ENCODE results near the gene RDM1. TPM values are rescaled to one million over a fixed set of nuclear protein-coding genes. Genes with fewer than 3 reads are reported as not detected.

Gene RDM1
- total and polyA plus RNA-seq, 4 donors = 0.10 to 0.26 TPM; not detected in 2

DNA sequence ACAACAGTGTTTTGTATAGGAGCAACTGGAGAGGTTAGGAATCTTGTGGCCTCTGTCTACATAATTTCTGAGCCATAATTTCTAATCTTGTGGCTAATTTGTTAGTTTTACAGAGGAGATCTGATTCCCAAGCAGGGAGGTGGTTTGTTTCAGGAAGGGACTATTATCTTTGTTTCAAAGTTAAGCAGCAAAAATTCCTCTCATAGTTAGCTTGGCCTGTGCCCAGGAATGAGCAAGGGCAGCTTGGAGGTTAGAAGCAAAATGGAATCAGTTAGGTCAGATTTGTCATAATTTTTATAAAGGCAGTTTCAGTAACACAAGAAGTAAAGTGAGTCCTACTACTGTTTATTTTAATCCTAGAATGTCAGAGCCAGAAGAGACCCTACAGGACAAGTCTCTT is 2.0 kb upstream of the RDM1 start:
- H3K9ac ChIP-seq (ENCODE audit: insufficient read depth in 1 of 2, low read length in 2 of 2) = no peak overlapping the region
- no peaks in the 10 kb centered on the region for H3K27me3 ChIP-seq (ENCODE audit: control insufficient read depth in 3 of 3, insufficient read depth in 3 of 3, low read length in 2 of 3)
- H3K9me3 ChIP-seq (ENCODE audit: control insufficient read depth in 4 of 4, insufficient read depth in 3 of 4, low read length in 3 of 4) = no peaks in the 10 kb centered on the region
- H3K36me3 ChIP-seq (ENCODE audit: control insufficient read depth in 4 of 4, insufficient read depth in 4 of 4, low read length in 4 of 4) = no peaks in the 10 kb centered on the region
- DNase-seq (peak in 2 of 3 donors; percentile 16 to 56), ATAC-seq (ENCODE audit: insufficient read depth, low FRiP score) (no peak)
- H3K4me3 ChIP-seq = no peak overlapping the region
- H3K4me1 ChIP-seq (ENCODE audit: control insufficient read depth in 5 of 5, insufficient read depth in 5 of 5, low read length in 5 of 5) = peaks cover 1 to 32% (median 10%) of the 10 kb centered on the region in 5 donors
- TF ChIP-seq CTCF (IDR thresholded peaks at IDR 0.05; ENCODE audit: control extremely low read depth, extremely low read depth) = no peak
- H3K27ac ChIP-seq (ENCODE audit: low read depth in 1 of 2, low read length in 1 of 2) = no peak overlapping the region

DNA sequence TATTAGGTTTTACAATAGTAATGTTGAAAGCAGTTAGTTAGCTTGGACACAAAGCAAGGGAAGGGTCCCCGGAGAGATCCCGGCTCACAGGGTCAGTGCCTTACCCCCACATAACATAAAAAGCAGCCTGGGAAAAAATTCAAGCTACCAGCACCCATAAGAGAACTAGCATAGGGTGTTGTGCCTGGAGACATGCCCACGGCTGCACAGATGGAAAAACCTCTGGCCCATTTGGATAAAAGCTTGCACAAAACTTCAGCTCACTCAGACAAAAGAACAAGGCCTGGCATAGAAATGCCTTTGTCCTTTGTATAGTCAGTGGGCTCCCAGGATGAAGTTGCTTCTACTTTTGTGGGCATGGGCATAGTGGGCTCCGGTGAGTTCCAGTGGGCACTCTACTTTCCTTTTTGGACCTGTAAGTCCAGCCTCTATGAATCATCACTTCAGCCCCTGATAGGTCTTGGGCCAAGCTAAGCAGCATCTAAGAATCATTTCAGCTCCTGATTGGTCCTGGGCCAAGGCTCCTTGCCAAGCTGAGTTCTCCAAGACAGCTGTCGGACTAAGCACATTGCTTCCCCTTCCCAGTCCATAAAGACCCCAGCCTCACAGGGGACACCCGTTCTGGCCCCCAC is 1.3 kb upstream of the RDM1 start:
- Histone ChIP-seq H3K9ac (ENCODE audit: insufficient read depth in 1 of 2, low read length in 2 of 2) (peak overlapping the region in 1 of 2 donors; percentile 13), H3K27me3 (ENCODE audit: control insufficient read depth in 3 of 3, insufficient read depth in 3 of 3, low read length in 2 of 3) (no peaks in the 10 kb centered on the region), H3K27ac (ENCODE audit: low read depth in 1 of 2, low read length in 1 of 2) (no peak overlapping the region), H3K9me3 (ENCODE audit: control insufficient read depth in 4 of 4, insufficient read depth in 3 of 4, low read length in 3 of 4) (no peaks in the 10 kb centered on the region), H3K4me1 (ENCODE audit: control insufficient read depth in 5 of 5, insufficient read depth in 5 of 5, low read length in 5 of 5) (peaks cover 1 to 32% (median 10%) of the 10 kb centered on the region in 5 donors), H3K4me3 (no peak overlapping the region), H3K36me3 (ENCODE audit: control insufficient read depth in 4 of 4, insufficient read depth in 4 of 4, low read length in 4 of 4) (no peaks in the 10 kb centered on the region)
- 75 to 94% methylated on average over 6 of the region's 6 CpGs for WGBS, 2 donors
- TF ChIP-seq CTCF (IDR thresholded peaks at IDR 0.05; ENCODE audit: control extremely low read depth, extremely low read depth) = no peak
- DNase-seq (peak; percentile 83 to 91 (median 90)), ATAC-seq (ENCODE audit: insufficient read depth, low FRiP score) (no peak)

GRCh38 chr17:35927714-35928113 is 2.9 kb downstream of the RDM1 start:
- no peak for TF ChIP-seq CTCF (IDR thresholded peaks at IDR 0.05; ENCODE audit: control extremely low read depth, extremely low read depth)
- H3K27ac ChIP-seq (ENCODE audit: low read depth in 1 of 2, low read length in 1 of 2) = no peak overlapping the region
- DNase-seq (no peak), ATAC-seq (ENCODE audit: insufficient read depth, low FRiP score) (no peak)
- H3K9ac ChIP-seq (ENCODE audit: insufficient read depth in 1 of 2, low read length in 2 of 2) = no peak overlapping the region
- H3K27me3 ChIP-seq (ENCODE audit: control insufficient read depth in 3 of 3, insufficient read depth in 3 of 3, low read length in 2 of 3) = no peaks in the 10 kb centered on the region
- no peak overlapping the region for H3K4me3 ChIP-seq
- peaks cover 1 to 30% (median 10%) of the 10 kb centered on the region in 5 donors for H3K4me1 ChIP-seq (ENCODE audit: control insufficient read depth in 5 of 5, insufficient read depth in 5 of 5, low read length in 5 of 5)
- no peaks in the 10 kb centered on the region for H3K9me3 ChIP-seq (ENCODE audit: control insufficient read depth in 4 of 4, insufficient read depth in 3 of 4, low read length in 3 of 4)
- H3K36me3 ChIP-seq (ENCODE audit: control insufficient read depth in 4 of 4, insufficient read depth in 4 of 4, low read length in 4 of 4) = no peaks in the 10 kb centered on the region

GRCh38 chr17:35923609-35924114 is 6.9 kb downstream of the RDM1 start:
- ATAC-seq (ENCODE audit: insufficient read depth, low FRiP score) (no peak), DNase-seq (no peak)
- Histone ChIP-seq H3K36me3 (ENCODE audit: control insufficient read depth in 4 of 4, insufficient read depth in 4 of 4, low read length in 4 of 4) (no peaks in the 10 kb centered on the region), H3K4me1 (ENCODE audit: control insufficient read depth in 5 of 5, insufficient read depth in 5 of 5, low read length in 5 of 5) (no peaks in the 10 kb centered on the region), H3K27ac (ENCODE audit: low read depth in 1 of 2, low read length in 1 of 2) (no peak overlapping the region), H3K4me3 (no peak overlapping the region), H3K27me3 (ENCODE audit: control insufficient read depth in 3 of 3, insufficient read depth in 3 of 3, low read length in 2 of 3) (no peaks in the 10 kb centered on the region), H3K9ac (ENCODE audit: insufficient read depth in 1 of 2, low read length in 2 of 2) (no peak overlapping the region), H3K9me3 (ENCODE audit: control insufficient read depth in 4 of 4, insufficient read depth in 3 of 4, low read length in 3 of 4) (no peaks in the 10 kb centered on the region)
- no peak for TF ChIP-seq CTCF (IDR thresholded peaks at IDR 0.05; ENCODE audit: control extremely low read depth, extremely low read depth)
- WGBS, 2 donors = 95 to 97% methylated on average over 6 of the region's 6 CpGs

All from lung (tissue), 12 donors.